GM13977 (cell line): ENCODE results near the gene IRF1.

Source experiments
- DNase-seq: peaks from one replicate; pipeline ENCODE4 v3.0.0; 2012; ENCODE audit warnings: low spot score
- in situ Hi-C: fragments of 300-500 bp; cut with MboI; formaldehyde crosslinking; loops from one replicate; pipeline ENCODE4 v1.12.0; 2022; ENCODE audit warnings: low sequenced_read_pairs, low pct_unique_long_range_greater_than_20kb, mixed read lengths, inconsistent platforms; ENCODE audit not compliant: unreplicated experiment
- TF ChIP-seq, protein P1 (sequence below): IDR thresholded peaks from 2 replicates; pipeline ENCODE4 v1.5.1; 2012; ENCODE audit warnings: mild to moderate bottlenecking, control low read depth; ENCODE audit not compliant: insufficient read depth; ENCODE audit errors: extremely low read depth, missing control alignments

IRF1 gene

DNA sequence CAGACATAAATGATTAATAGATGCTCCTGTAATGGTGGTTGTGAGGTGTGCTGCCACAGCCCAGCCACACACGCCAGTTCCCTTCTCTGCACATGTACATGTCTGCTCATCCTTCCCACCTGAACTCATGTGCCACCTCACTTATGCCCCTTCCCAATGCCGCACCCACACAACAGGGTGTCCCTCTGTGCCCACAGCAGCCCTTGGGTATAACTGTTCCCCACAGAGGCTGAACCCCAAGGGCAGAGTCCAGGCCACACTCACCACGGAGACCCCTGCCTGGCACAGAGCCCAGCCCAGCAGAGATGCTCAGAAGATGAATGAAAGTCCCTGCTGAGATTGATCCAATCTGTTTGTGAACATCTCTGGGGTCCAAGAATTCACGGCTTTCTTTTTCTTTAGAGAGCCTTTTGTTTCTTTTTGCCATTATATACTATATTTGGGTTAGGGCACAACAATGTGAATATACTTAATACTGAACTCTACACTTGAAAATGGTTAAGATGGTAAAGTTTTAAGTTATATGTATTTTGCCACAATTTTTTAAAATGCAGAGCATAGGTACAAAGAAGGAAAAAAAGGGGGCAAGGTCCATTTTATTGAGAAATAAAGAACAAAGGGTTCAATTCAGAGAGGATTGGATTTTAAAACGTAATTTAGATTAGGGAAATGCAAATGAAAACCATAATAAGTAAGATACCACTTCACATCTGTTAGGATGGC is 29.6 kb downstream of the IRF1 start:
- in situ Hi-C loops: no loop called here
- TF ChIP-seq, protein P1, sequence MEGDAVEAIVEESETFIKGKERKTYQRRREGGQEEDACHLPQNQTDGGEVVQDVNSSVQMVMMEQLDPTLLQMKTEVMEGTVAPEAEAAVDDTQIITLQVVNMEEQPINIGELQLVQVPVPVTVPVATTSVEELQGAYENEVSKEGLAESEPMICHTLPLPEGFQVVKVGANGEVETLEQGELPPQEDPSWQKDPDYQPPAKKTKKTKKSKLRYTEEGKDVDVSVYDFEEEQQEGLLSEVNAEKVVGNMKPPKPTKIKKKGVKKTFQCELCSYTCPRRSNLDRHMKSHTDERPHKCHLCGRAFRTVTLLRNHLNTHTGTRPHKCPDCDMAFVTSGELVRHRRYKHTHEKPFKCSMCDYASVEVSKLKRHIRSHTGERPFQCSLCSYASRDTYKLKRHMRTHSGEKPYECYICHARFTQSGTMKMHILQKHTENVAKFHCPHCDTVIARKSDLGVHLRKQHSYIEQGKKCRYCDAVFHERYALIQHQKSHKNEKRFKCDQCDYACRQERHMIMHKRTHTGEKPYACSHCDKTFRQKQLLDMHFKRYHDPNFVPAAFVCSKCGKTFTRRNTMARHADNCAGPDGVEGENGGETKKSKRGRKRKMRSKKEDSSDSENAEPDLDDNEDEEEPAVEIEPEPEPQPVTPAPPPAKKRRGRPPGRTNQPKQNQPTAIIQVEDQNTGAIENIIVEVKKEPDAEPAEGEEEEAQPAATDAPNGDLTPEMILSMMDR: no peak
- no peak for DNase-seq

DNA sequence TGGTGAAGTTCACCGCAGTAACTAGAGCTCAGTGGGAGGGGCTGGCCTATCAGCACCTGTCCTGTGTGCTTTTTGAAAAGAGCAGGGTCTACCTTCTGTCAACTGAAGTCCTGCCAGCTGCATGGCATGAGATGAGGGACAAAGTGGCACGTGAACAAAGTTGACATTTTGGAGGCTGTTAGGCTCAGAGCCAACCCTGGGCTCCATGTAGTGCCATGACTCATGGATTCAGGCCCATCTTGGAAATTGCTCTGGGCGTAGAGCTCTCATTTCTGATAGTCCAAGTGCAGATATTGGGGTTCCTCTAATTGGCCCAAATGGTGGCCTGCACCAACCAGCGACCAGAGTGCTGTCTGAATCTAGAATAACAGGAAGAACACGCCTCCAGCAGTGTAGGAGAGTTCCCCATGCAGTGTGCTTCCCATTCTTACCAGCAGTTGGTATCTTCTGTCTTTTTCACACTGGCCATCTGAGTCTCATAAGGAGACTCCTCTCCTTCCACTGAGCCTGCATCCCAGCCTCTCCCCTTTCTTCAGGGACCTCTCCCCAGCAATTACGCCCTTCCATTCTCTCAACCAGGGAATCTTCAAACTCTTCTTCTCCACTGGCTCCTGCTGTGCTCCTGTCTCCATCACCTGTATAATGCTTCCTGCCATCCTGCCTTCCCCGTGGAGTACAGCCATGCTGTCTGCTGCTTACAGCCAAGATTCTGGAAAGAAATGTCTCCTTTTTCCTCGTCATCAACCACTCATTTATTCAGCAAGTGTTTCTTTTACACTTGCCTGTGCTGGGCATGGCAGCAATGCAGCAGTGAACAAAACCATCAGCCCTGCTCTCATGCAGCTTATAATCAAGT is 30.4 kb downstream of the IRF1 start:
- no peak for DNase-seq
- in situ Hi-C loops: no loop called here
- TF ChIP-seq, protein P1: no peak

DNA sequence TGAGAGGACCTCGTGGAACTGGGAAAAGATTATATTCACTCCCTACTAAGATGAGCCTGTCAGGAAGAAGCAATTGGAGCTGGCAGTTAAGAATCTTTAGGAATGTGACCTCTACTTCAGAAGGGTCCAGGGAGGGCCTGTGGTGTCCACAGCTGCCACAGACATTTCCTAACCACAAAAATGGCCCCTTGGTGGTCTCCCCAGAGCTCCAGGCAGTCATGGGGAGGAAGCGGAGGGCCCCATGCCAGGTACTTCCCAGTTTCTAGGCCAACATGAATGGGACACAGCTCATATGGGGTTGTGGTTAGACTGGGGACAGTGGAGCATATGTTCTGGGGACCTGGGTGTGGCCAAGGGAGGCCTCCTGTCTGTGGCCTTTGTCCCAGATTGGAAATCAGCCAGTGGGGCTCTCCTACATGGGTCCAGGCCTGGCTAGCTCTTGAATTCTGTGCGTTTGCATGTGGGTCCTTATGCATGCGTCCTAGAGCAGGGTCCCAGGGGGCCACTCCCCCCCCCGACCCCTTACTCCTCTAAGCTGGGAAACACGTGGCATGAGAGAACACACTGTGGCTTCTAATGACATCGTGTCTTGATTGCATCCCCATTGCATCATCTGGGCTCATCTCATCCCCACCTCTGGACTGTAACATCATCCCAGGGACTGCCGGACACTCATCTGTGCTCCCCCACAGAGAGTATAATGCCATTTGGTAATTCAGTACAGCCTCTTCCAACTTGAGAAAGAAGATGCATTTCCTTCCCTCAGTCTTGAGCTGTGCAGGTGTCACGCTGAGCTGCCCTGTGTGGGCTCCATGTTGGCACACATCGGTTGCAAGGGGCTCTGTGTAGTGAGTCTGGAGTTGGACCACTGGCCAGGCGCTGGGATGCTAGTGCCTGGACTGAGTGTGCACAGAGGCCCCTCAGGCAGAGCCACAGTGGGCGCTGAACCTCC is 31.3 kb downstream of the IRF1 start:
- DNase-seq: no peak
- TF ChIP-seq, protein P1: no peak
- in situ Hi-C loops: no loop called here

DNA sequence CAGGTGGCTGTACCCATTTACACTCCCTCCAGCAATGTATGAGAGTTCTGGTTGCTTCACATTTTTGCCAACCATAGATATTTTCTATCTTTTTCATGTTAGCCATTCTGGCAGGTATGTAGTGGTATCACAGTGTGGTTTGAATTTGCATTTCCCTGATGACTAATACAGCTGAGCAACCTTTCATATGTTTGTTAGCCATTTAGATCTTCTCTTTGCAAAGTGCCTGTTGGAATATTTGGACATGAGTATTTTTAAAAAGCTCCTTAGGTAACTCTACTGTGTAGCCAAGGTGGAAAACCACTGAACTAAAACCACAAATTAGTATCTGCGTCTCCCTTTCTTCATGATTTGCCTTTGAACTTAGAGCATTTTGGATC is 31.9 kb downstream of the IRF1 start:
- DNase-seq: no peak
- TF ChIP-seq, protein P1: no peak
- in situ Hi-C loops: no loop called here

DNA sequence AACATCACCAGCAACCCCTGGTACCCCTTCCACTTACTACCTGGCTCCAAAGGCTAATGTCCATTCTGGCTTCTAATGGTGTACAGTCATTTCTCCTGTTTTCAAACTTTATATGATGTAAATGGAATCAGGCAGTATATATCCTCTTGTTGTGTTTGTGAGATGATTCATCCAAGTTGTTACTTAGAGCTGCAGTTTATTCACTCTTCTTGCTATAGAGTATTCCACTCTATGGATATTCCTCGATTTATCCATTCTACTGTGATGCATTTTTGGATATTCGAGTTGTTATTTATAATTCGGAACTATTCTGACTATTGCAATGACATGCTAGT is 32.4 kb downstream of the IRF1 start:
- in situ Hi-C loops: no loop called here
- no peak for DNase-seq
- TF ChIP-seq, protein P1: no peak
